Neuronal stem cell (in vitro differentiated cells): ENCODE data around the gene NSUN4.
"Not testable (repeated sequence)": the region's sequence is repeated elsewhere in the genome, so short reads cannot be mapped to it uniquely, and the experiment has no call there.

Experiments used
- DNase-seq: peaks from one replicate; pipeline ENCODE4 v3.0.0-alpha.2; 2013; ENCODE audit warnings: low spot score
- H2AFZ ChIP-seq: one replicate; pipeline ENCODE4 v1.6.1; 2013; ENCODE audit warnings: mild to moderate bottlenecking, low read length, inconsistent platforms
- H2AK5ac ChIP-seq: 2 replicates; pipeline ENCODE4 v1.6.1; 2013; ENCODE audit warnings: low read depth, mild to moderate bottlenecking, inconsistent platforms, low read length, moderate library complexity, mixed read lengths
- H2BK120ac ChIP-seq: 2 replicates; pipeline ENCODE4 v1.6.1; 2013; ENCODE audit warnings: low read depth, mild to moderate bottlenecking, inconsistent platforms, low read length, moderate library complexity, mixed read lengths
- H2BK12ac ChIP-seq: one replicate; pipeline ENCODE4 v1.6.1; 2013; ENCODE audit warnings: low read length, inconsistent platforms
- H2BK15ac ChIP-seq: 2 replicates; pipeline ENCODE4 v1.6.1; 2013; ENCODE audit warnings: mild to moderate bottlenecking, low read length, inconsistent platforms, mixed read lengths
- H2BK5ac ChIP-seq: one replicate; pipeline ENCODE4 v1.6.1; 2013; ENCODE audit warnings: inconsistent platforms, mild to moderate bottlenecking, low read length, moderate library complexity
- H3K14ac ChIP-seq: one replicate; pipeline ENCODE4 v1.6.1; 2013; ENCODE audit warnings: low read length, inconsistent platforms
- H3K18ac ChIP-seq: 2 replicates; pipeline ENCODE4 v1.6.1; 2013; ENCODE audit warnings: low read length, inconsistent platforms
- H3K23ac ChIP-seq: 2 replicates; pipeline ENCODE4 v1.6.1; 2013; ENCODE audit warnings: low read depth, mild to moderate bottlenecking, mixed read lengths, low read length, inconsistent platforms; ENCODE audit not compliant: poor library complexity
- H3K27ac ChIP-seq: replicated peaks from 3 replicates; pipeline ENCODE4 v1.5.1; 2013; ENCODE audit warnings: low read length, inconsistent platforms
- H3K27me3 ChIP-seq, 3 experiments: 2 replicates each; pipeline ENCODE4 v1.6.1; 2013; ENCODE audit warnings: low read length in 3 of 3, mild to moderate bottlenecking in 2 of 3, inconsistent platforms in 1 of 3, low read depth in 1 of 3, mixed read lengths in 1 of 3, moderate library complexity in 1 of 3; ENCODE audit not compliant: control insufficient read depth in 3 of 3, insufficient read depth in 3 of 3
- H3K36me3 ChIP-seq, 2 donors: replicated peaks in 1 of 2; 2 replicates each; pipeline ENCODE4 v1.6.1; 2013; ENCODE audit warnings: low read length in 2 of 2; ENCODE audit not compliant: control insufficient read depth in 2 of 2, insufficient read depth in 2 of 2
- H3K4ac ChIP-seq: 2 replicates; pipeline ENCODE4 v1.6.1; 2013; ENCODE audit warnings: inconsistent platforms, mild to moderate bottlenecking, low read length, moderate library complexity
- H3K4me1 ChIP-seq, 2 donors: 1 replicate in 1 of 2; 2 replicates in 1 of 2; pipeline ENCODE4 v1.6.1; 2013; ENCODE audit warnings: low read length in 2 of 2, low read depth in 1 of 2; ENCODE audit not compliant: control insufficient read depth in 2 of 2, insufficient read depth in 1 of 2
- H3K4me2 ChIP-seq: one replicate; pipeline ENCODE4 v1.6.1; 2013; ENCODE audit warnings: mild to moderate bottlenecking, low read length, inconsistent platforms; ENCODE audit not compliant: insufficient read depth, poor library complexity, severe bottlenecking
- H3K4me3 ChIP-seq, 2 donors: 2 replicates each; pipeline ENCODE4 v1.5.1; 2013; ENCODE audit warnings: low read length in 2 of 2, mild to moderate bottlenecking in 2 of 2, inconsistent platforms in 1 of 2, moderate library complexity in 1 of 2
- H3K79me1 ChIP-seq: one replicate; pipeline ENCODE4 v1.6.1; 2013; ENCODE audit warnings: low read depth, mild to moderate bottlenecking, inconsistent platforms, low read length, moderate library complexity
- H3K9ac ChIP-seq: one replicate; pipeline ENCODE4 v1.6.1; 2013; ENCODE audit warnings: mild to moderate bottlenecking, low read depth, low read length, inconsistent platforms; ENCODE audit not compliant: poor library complexity
- H3K9me3 ChIP-seq, 2 donors: replicated peaks in 1 of 2; 2 replicates each; pipeline versions ENCODE3 to v1.6.1; 2013; ENCODE audit warnings: low read length in 2 of 2, mild to moderate bottlenecking in 2 of 2, inconsistent platforms in 1 of 2, low read depth in 1 of 2, mixed read lengths in 1 of 2, moderate library complexity in 1 of 2; ENCODE audit not compliant: control insufficient read depth in 2 of 2, insufficient read depth in 1 of 2
- H4K8ac ChIP-seq: one replicate; pipeline ENCODE4 v1.6.1; 2013; ENCODE audit warnings: low read depth, mild to moderate bottlenecking, inconsistent platforms, low read length, moderate library complexity
- H4K91ac ChIP-seq: one replicate; pipeline ENCODE4 v1.6.1; 2013; ENCODE audit warnings: low read length, low read depth, mild to moderate bottlenecking, inconsistent platforms; ENCODE audit not compliant: poor library complexity
- WGBS, 2 donors: extraction: QIAGEN DNeasy Blood & Tissue Kit; methylation state at CpG; one replicate each; pipeline ENCODE4 v1.1.7; 2013; ENCODE audit warnings: missing lambda C conversion rate in 2 of 2, mixed read lengths in 1 of 2; ENCODE audit not compliant: insufficient read length in 2 of 2, insufficient replicate concordance in 1 of 2; ENCODE audit errors: extremely low coverage in 2 of 2; 5-methylcytosine and 5-hydroxymethylcytosine counted together

The NSUN4 gene

GRCh38 chr1:46365796-46366195 is 25.2 kb downstream of the NSUN4 start:
- Histone ChIP-seq H3K36me3 (peaks cover 16 to 79% of the 10 kb centered on the region in 2 donors), H3K4me1 (peaks cover 0 to 11% of the 10 kb centered on the region in 2 donors)
- not testable (repeated sequence) for H3K23ac ChIP-seq, H3K27ac ChIP-seq, H3K4me3 ChIP-seq, H4K91ac ChIP-seq, H3K18ac ChIP-seq, H3K14ac ChIP-seq, H2AK5ac ChIP-seq, DNase-seq, H3K4me2 ChIP-seq, H2BK120ac ChIP-seq, H3K79me1 ChIP-seq, H3K9me3 ChIP-seq, H2BK15ac ChIP-seq, H4K8ac ChIP-seq, H3K4ac ChIP-seq, H3K27me3 ChIP-seq, H2BK12ac ChIP-seq, H2BK5ac ChIP-seq, H2AFZ ChIP-seq, H3K9ac ChIP-seq
- no CpG with 5 or more reads among the region's 8 CpGs for WGBS, 2 donors

GRCh38 chr1:46367072-46367471 is 26.5 kb downstream of the NSUN4 start:
- Histone ChIP-seq H3K27ac (no peak overlapping the region), H3K18ac (no peak overlapping the region), H2BK12ac (no peak overlapping the region), H3K4me2 (no peak overlapping the region), H4K8ac (no peak overlapping the region), H3K79me1 (no peaks in the 10 kb centered on the region), H3K4me3 (no peak overlapping the region), H3K27me3 (no peaks in the 10 kb centered on the region), H2BK15ac (no peak overlapping the region), H3K4ac (no peak overlapping the region), H2BK120ac (no peak overlapping the region), H4K91ac (no peak overlapping the region), H3K14ac (no peak overlapping the region), H3K9ac (no peak overlapping the region), H3K23ac (no peak overlapping the region), H3K4me1 (peaks cover 0 to 8% of the 10 kb centered on the region in 2 donors), H3K9me3 (no peaks in the 10 kb centered on the region), H2BK5ac (no peak overlapping the region), H3K36me3 (peaks cover 7 to 66% of the 10 kb centered on the region in 2 donors), H2AFZ (no peak overlapping the region), H2AK5ac (no peak overlapping the region)
- no peak for DNase-seq
- WGBS, 2 donors = no CpG with 5 or more reads among the region's 3 CpGs

DNA sequence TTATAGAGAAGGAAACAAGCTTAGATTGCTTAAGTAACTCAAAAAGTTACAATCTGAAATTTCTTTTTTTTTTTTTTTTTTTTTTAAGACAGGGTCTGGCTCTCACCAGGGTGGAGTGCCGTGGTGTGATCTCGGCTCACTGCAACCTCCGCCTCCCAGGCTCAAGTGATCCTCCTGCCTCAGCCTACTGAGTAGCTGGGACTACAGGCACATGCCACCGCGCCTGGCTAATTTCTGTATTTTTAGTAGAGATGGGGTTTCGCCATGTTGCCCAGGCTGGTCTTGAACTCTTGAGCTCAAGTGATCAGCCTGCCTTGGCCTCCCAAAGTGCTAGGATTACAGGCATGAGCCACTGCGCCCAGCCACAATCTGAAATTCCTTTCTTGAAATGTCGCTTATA is 27.1 kb downstream of the NSUN4 start:
- not testable (repeated sequence) for H3K14ac ChIP-seq, H3K27ac ChIP-seq, H3K79me1 ChIP-seq, H3K9ac ChIP-seq, H3K4me3 ChIP-seq, H2AFZ ChIP-seq, H3K18ac ChIP-seq, H3K27me3 ChIP-seq, H3K4me2 ChIP-seq, H4K91ac ChIP-seq, H2BK15ac ChIP-seq, H3K4ac ChIP-seq, DNase-seq, H3K23ac ChIP-seq, H2AK5ac ChIP-seq, H4K8ac ChIP-seq, H2BK12ac ChIP-seq, H2BK5ac ChIP-seq, H2BK120ac ChIP-seq, H3K4me1 ChIP-seq, H3K9me3 ChIP-seq
- peaks cover 7 to 60% of the 10 kb centered on the region in 2 donors for H3K36me3 ChIP-seq
- WGBS, 2 donors = no CpG with 5 or more reads among the region's 8 CpGs

DNA sequence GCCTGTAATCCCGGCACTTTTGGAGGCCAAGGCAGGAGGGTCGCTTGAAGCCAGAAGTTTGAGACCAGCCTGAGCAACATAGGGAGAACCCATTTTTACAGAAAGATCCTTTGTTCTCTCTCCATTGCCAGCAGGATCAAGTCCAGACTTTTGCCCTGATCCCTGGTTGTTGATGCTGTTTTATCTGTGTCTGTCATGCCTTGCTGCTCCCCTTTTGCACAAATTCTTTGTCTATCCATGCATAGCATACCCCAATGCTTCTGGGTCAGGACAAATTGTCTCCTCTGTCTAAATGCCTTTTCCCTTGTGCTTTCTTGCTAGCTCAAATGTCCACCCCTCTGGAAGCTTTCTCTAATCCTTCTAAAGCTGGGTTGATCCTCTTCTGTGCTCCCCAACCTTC is 28.2 kb downstream of the NSUN4 start:
- no CpG with 5 or more reads among the region's 2 CpGs for WGBS, 2 donors
- H2BK15ac ChIP-seq = no peak overlapping the region
- H3K4me2 ChIP-seq = no peak overlapping the region
- no peaks in the 10 kb centered on the region for H3K4me1 ChIP-seq
- no peak overlapping the region for H2AFZ ChIP-seq
- DNase-seq = no peak
- H3K23ac ChIP-seq = no peak overlapping the region
- no peak overlapping the region for H2BK120ac ChIP-seq
- no peaks in the 10 kb centered on the region for H3K9me3 ChIP-seq
- no peak overlapping the region for H2AK5ac ChIP-seq
- H2BK5ac ChIP-seq = no peak overlapping the region
- no peak overlapping the region for H2BK12ac ChIP-seq
- H3K4ac ChIP-seq = no peak overlapping the region
- H3K79me1 ChIP-seq = no peaks in the 10 kb centered on the region
- no peak overlapping the region for H3K14ac ChIP-seq
- no peak overlapping the region for H4K8ac ChIP-seq
- H3K27me3 ChIP-seq = no peaks in the 10 kb centered on the region
- no peak overlapping the region for H4K91ac ChIP-seq
- H3K9ac ChIP-seq = no peak overlapping the region
- H3K4me3 ChIP-seq = no peak overlapping the region
- no peak overlapping the region for H3K27ac ChIP-seq
- no peak overlapping the region for H3K18ac ChIP-seq
- peaks cover 5 to 49% of the 10 kb centered on the region in 2 donors for H3K36me3 ChIP-seq
